ENCODE measurements around the gene PNPLA7.

GRCh38 chr9:137535120-137535428, 15.1 kb downstream of the PNPLA7 start:
- TF ChIP-seq CTCF (IDR thresholded peaks at IDR 0.05) (no peak), POLR2AphosphoS5 (IDR thresholded peaks at IDR 0.05) (no peak), POLR2A (IDR thresholded peaks at IDR 0.05) (no peak)

All from suprapubic skin (tissue), 4 donors.